ENCODE data around the gene FANCI.
A peak's percentile ranks its signal among the peaks of the same experiment; 100 is the strongest.

FANCI gene

DNA sequence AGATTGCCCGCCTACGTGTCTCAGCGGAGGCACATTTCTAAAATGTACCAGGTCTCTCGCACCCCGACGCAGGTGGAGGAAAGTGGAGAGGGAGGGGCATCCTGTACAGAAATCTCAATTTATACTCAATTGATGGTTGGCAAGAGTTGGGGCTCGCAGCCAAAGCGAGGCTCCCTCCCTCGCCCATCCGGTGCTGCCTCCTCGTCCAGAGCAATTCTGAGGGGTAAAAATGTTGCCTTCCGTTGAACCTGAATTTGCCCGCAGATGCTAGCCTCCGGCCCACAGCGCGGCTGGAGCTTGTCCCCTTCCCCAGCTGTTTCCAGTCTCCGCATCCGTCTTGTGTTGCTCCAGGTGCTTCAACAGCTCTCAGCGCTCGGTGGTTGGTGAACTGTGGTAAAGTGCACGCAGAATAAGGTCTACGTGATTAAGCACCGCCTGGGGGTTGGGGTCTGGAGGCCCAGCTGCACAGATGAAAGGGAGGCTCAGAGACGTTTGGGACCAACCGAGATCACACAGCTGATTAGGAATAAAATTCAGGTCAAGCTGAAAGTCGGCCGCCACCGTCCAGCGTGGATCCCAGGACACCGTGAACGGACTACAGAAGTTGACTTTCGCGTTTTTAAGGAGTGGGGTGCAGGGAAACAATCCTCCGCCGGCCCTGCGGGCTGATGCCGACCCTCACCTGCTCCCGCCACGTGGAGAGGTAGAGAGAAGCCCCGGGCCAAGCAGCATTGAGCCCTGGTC is 91.7 kb downstream of the FANCI start:
- DNase-seq (ENCODE audit: low spot score), result no peak
- H3K27ac Mint-ChIP-seq, result peak overlapping the region; percentile 92

GRCh38 chr15:89338036-89338435 is 94.3 kb downstream of the FANCI start:
- H3K27ac Mint-ChIP-seq, result no peak overlapping the region
- no peak for DNase-seq (ENCODE audit: low spot score)
- no peaks in the 10 kb centered on the region for H3K9me3 Mint-ChIP-seq
- peak overlapping the region; percentile 21 for H3K4me3 Mint-ChIP-seq
- peaks cover 20% of the 10 kb centered on the region for H3K27me3 Mint-ChIP-seq (ENCODE audit: low read depth)
- H3K4me1 Mint-ChIP-seq (ENCODE audit: low read depth), result peaks cover 20% of the 10 kb centered on the region
- H3K36me3 Mint-ChIP-seq (ENCODE audit: low read depth), result peaks cover 3% of the 10 kb centered on the region

More for the DNA sequence above, 91.7 kb downstream of the FANCI start:
- Mint-ChIP-seq H3K36me3 (ENCODE audit: low read depth) (peaks cover 27% of the 10 kb centered on the region), H3K27me3 (ENCODE audit: low read depth) (peaks cover 13% of the 10 kb centered on the region), H3K4me3 (peak overlapping the region; percentile 85), H3K9me3 (no peaks in the 10 kb centered on the region), H3K4me1 (ENCODE audit: low read depth) (peaks cover 44% of the 10 kb centered on the region)

GRCh38 chr15:89340573-89340972 is 96.8 kb downstream of the FANCI start:
- Mint-ChIP-seq H3K4me3 (no peak overlapping the region), H3K4me1 (ENCODE audit: low read depth) (peaks cover 12% of the 10 kb centered on the region), H3K36me3 (ENCODE audit: low read depth) (no peaks in the 10 kb centered on the region), H3K9me3 (no peaks in the 10 kb centered on the region), H3K27me3 (ENCODE audit: low read depth) (peaks cover 19% of the 10 kb centered on the region), H3K27ac (no peak overlapping the region)
- no peak for DNase-seq (ENCODE audit: low spot score)

- Mint-ChIP-seq H3K4me3 (no peak overlapping the region), H3K9me3 (no peaks in the 10 kb centered on the region), H3K27ac (no peak overlapping the region), H3K27me3 (ENCODE audit: low read depth) (peaks cover 22% of the 10 kb centered on the region), H3K36me3 (ENCODE audit: low read depth) (no peaks in the 10 kb centered on the region), H3K4me1 (ENCODE audit: low read depth) (peaks cover 9% of the 10 kb centered on the region)
- no peak for DNase-seq (ENCODE audit: low spot score)
Measured at GRCh38 chr15:89341316-89342005, 97.7 kb downstream of the FANCI start.

GRCh38 chr15:89342840-89343239 is 99.1 kb downstream of the FANCI start:
- no peak for DNase-seq (ENCODE audit: low spot score)
- Mint-ChIP-seq H3K4me1 (ENCODE audit: low read depth) (peaks cover 3% of the 10 kb centered on the region), H3K27me3 (ENCODE audit: low read depth) (peaks cover 25% of the 10 kb centered on the region), H3K9me3 (no peaks in the 10 kb centered on the region), H3K36me3 (ENCODE audit: low read depth) (no peaks in the 10 kb centered on the region), H3K27ac (no peak overlapping the region), H3K4me3 (no peak overlapping the region)

GRCh38 chr15:89345248-89345647 is 101.5 kb downstream of the FANCI start:
- peaks cover 17% of the 10 kb centered on the region for H3K27me3 Mint-ChIP-seq (ENCODE audit: low read depth)
- no peak overlapping the region for H3K4me3 Mint-ChIP-seq
- DNase-seq (ENCODE audit: low spot score), result no peak
- no peaks in the 10 kb centered on the region for H3K36me3 Mint-ChIP-seq (ENCODE audit: low read depth)
- H3K27ac Mint-ChIP-seq, result no peak overlapping the region
- H3K9me3 Mint-ChIP-seq, result no peaks in the 10 kb centered on the region
- H3K4me1 Mint-ChIP-seq (ENCODE audit: low read depth), result no peaks in the 10 kb centered on the region

DNA sequence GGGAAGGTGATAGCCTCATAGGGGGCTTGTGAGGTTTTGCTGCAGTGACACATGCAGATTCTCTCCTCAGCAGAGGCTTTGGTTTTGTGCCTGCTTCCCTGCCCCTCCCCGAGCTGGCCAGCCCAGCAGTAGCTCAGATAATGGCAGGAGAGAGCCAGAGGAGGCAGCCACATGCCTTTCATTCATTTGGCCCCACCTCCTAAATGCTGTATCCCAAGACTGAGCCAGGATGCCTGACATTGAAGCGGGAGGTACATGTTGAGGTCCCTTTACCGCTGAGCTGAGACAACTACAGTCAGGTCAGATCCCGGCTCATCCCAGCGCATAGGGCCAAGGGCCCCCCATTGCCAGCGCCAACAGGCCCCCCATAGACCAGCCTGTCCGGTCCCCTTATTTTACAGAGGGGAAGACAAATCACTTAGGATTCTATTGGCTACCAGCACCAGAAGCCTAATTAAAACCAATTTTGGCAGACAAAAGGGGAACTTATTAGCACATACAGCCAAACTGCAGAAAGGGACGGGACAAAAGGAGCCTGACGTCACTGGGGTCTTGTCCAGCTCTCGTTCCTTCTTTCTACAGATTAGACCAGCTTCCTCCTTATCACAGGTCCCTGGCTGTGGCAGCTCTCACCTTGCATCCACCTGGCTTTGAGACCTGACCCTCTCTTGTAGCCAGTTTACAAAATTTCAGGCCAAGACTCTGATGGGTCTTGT is 102.9 kb downstream of the FANCI start:
- Mint-ChIP-seq H3K27ac (no peak overlapping the region), H3K9me3 (no peaks in the 10 kb centered on the region), H3K4me3 (no peak overlapping the region), H3K4me1 (ENCODE audit: low read depth) (no peaks in the 10 kb centered on the region), H3K36me3 (ENCODE audit: low read depth) (no peaks in the 10 kb centered on the region), H3K27me3 (ENCODE audit: low read depth) (peaks cover 17% of the 10 kb centered on the region)
- DNase-seq (ENCODE audit: low spot score), result no peak

DNA sequence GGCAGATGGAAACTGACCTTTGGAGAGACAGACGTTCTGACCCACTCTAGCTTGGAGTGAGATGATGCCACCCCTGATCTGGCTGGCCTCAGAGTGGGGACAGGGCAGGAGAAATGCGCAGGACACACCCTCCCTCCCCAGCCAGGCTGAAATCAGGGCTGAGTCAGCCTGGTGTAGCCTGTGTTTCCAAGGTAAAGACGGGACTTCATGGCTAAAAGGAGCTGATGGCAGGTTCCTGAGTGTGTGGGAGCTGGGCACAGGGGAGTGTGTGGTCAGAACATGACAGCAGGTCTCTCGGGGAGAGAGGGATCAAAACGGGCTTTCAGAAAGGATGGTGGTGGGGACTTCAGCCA is 105.4 kb downstream of the FANCI start:
- no peak for DNase-seq (ENCODE audit: low spot score)
- H3K9me3 Mint-ChIP-seq, result no peaks in the 10 kb centered on the region
- H3K27ac Mint-ChIP-seq, result no peak overlapping the region
- no peak overlapping the region for H3K4me3 Mint-ChIP-seq
- H3K4me1 Mint-ChIP-seq (ENCODE audit: low read depth), result no peaks in the 10 kb centered on the region
- no peaks in the 10 kb centered on the region for H3K36me3 Mint-ChIP-seq (ENCODE audit: low read depth)
- H3K27me3 Mint-ChIP-seq (ENCODE audit: low read depth), result peaks cover 20% of the 10 kb centered on the region

- Mint-ChIP-seq H3K4me3 (no peak overlapping the region), H3K36me3 (ENCODE audit: low read depth) (no peaks in the 10 kb centered on the region), H3K9me3 (no peaks in the 10 kb centered on the region), H3K27ac (no peak overlapping the region), H3K27me3 (ENCODE audit: low read depth) (peaks cover 36% of the 10 kb centered on the region), H3K4me1 (ENCODE audit: low read depth) (no peaks in the 10 kb centered on the region)
- no peak for DNase-seq (ENCODE audit: low spot score)
Measured at GRCh38 chr15:89352476-89352875, 108.7 kb downstream of the FANCI start.

GRCh38 chr15:89353991-89354390 is 110.2 kb downstream of the FANCI start:
- Mint-ChIP-seq H3K4me1 (ENCODE audit: low read depth) (no peaks in the 10 kb centered on the region), H3K27me3 (ENCODE audit: low read depth) (peaks cover 47% of the 10 kb centered on the region), H3K9me3 (no peaks in the 10 kb centered on the region), H3K4me3 (no peak overlapping the region), H3K36me3 (ENCODE audit: low read depth) (no peaks in the 10 kb centered on the region), H3K27ac (no peak overlapping the region)
- no peak for DNase-seq (ENCODE audit: low spot score)

DNA sequence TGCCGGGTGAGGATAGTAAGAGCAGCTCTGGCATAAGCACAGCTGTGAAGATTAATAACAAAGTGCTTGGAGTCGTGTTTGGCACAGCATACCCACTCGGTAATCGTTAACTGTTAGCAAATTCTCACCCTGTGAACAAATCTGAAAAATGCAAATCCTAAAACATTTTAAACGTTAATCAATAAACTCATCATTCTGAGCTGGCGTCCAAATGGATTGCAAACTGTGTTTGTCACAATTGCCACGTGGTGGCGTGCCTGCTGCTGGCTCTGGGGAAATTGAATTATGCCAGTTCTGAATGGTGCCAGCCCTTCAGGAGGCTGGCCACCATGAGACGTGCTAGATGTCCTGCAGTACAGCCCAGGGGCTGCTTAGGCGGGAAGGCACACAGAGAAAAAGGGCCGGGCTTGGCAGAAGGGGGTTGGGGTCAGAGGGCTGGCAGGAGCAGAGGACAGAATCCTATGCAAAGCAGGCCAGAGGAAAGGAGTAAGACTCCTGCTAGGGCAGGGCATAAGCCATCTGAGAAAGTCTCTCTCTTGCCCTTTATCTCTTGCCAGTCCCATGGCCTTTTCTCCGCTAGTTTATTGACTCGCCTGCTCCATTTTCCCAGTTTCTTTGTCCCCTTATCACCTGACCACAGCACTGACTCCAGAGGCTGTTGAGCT is 113.0 kb downstream of the FANCI start:
- no peak for DNase-seq (ENCODE audit: low spot score)
- peaks cover 1% of the 10 kb centered on the region for H3K4me1 Mint-ChIP-seq (ENCODE audit: low read depth)
- no peaks in the 10 kb centered on the region for H3K36me3 Mint-ChIP-seq (ENCODE audit: low read depth)
- H3K9me3 Mint-ChIP-seq, result no peaks in the 10 kb centered on the region
- no peak overlapping the region for H3K4me3 Mint-ChIP-seq
- H3K27ac Mint-ChIP-seq, result no peak overlapping the region
- H3K27me3 Mint-ChIP-seq (ENCODE audit: low read depth), result peaks cover 69% of the 10 kb centered on the region

DNA sequence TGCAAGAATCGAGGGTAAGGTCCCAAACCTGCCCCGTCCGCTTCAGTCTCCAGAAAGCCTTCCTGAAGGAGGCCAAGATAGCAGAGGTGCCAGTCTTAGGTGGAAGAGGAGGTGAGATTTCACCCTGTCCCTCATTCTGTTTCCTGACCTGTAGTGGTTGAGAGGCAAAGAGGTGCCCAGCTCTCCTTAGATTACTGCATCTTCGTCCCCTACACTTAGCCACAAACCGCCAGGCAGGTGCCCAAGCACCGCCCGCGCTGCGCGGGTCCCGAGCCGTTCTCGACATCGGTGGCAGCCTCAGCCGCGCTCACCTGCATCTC is 114.6 kb downstream of the FANCI start:
- Mint-ChIP-seq H3K27ac (no peak overlapping the region), H3K36me3 (ENCODE audit: low read depth) (no peaks in the 10 kb centered on the region), H3K27me3 (ENCODE audit: low read depth) (peaks cover 79% of the 10 kb centered on the region), H3K4me1 (ENCODE audit: low read depth) (peaks cover 1% of the 10 kb centered on the region), H3K9me3 (no peaks in the 10 kb centered on the region), H3K4me3 (peak overlapping the region; percentile 84)
- DNase-seq (ENCODE audit: low spot score), result no peak

DNA sequence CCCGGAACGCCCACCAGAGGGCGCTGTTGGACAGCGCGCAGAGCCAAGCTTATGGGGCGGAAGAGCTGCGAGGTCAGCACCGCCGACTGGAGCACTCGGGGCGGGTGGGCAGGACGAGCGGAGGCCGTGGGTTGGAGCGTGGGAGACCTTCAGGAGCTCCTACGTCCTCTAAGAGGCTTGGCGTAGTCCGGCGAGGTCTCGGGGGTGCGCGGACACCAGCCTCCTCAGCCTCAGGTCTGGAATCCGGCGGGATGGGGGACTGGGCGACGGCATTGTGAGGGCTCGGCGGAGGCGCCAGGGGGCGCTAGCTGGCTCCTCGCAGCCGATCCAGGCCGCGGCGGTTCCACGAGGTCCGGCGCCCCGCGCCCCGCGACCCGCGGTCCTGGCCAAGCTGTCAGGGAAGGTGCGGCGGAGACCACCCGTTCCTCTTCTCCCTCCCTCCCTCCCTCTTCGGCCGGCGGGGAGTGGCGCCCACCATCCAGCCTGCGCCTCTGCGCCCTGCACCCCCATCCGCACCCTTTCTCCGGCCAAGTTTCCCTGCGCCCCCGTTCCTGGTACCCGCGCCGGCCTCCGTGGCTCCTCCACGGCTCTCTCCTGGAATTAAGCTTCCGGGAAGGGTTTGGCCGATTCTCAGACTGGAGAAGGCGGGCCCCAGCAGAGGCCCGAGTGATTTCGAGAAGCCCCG is 115.1 kb downstream of the FANCI start:
- peaks cover 81% of the 10 kb centered on the region for H3K27me3 Mint-ChIP-seq (ENCODE audit: low read depth)
- H3K9me3 Mint-ChIP-seq, result no peaks in the 10 kb centered on the region
- peaks cover 1% of the 10 kb centered on the region for H3K4me1 Mint-ChIP-seq (ENCODE audit: low read depth)
- peak; percentile 80 for DNase-seq (ENCODE audit: low spot score)
- peak overlapping the region; percentile 84 for H3K4me3 Mint-ChIP-seq
- no peak overlapping the region for H3K27ac Mint-ChIP-seq
- H3K36me3 Mint-ChIP-seq (ENCODE audit: low read depth), result no peaks in the 10 kb centered on the region
